Tibial artery (tissue), 4 donors: ENCODE data around the gene ZNF219.

Experiments
- DNase-seq, 2 donors: peaks; one replicate each; pipeline ENCODE4 v3.0.0-alpha.2; 2019
- H3K27ac ChIP-seq, 2 donors: fragments of 200-600 bp; sonication (generic) in 1 of 2; 1 replicate in 1 of 2; 2 replicates in 1 of 2; pipeline ENCODE4 v1.5.1; 2018 to 2019; ENCODE audit warnings: mild to moderate bottlenecking in 1 of 2
- H3K27me3 ChIP-seq, 2 donors: fragments of 200-600 bp; sonication (generic) in 1 of 2; one replicate each; pipeline versions ENCODE4 v1.5.1 to v1.6.0; 2016 to 2019
- H3K36me3 ChIP-seq, 3 donors: fragments of 200-600 bp; sonication (generic) in 2 of 3; one replicate each; pipeline ENCODE4 v1.5.1; 2016 to 2019; ENCODE audit warnings: mild to moderate bottlenecking in 2 of 3
- H3K4me1 ChIP-seq, 4 donors: fragments of 200-600 bp; sonication (generic) in 2 of 4; 1 replicate in 3 of 4; 2 replicates in 1 of 4; pipeline ENCODE4 v1.5.1; 2016 to 2019
- H3K4me3 ChIP-seq, 2 donors: fragments of 200-600 bp; sonication (generic) in 1 of 2; 1 replicate in 1 of 2; 2 replicates in 1 of 2; pipeline ENCODE4 v1.5.1; 2018 to 2019; ENCODE audit warnings: mild to moderate bottlenecking in 2 of 2
- H3K9me3 ChIP-seq, 3 donors: fragments of 200-600 bp; sonication (generic) in 1 of 3; one replicate each; pipeline ENCODE4 v1.5.1; 2016 to 2019
- intact Hi-C: fragments of 100-400 bp; cut with DNase I; formaldehyde crosslinking; loops from one replicate; pipeline ENCODE4 v1.15.0; 2023; ENCODE audit warnings: low total_unique reads
- TF ChIP-seq, protein P1 (sequence below), 2 experiments: fragments of 200-600 bp in 1 of 2; fragments of 450-650 bp in 1 of 2; IDR thresholded peaks; one replicate each; pipeline ENCODE4 v1.5.1; 2017 to 2019; ENCODE audit warnings: antibody characterized with exemption in 2 of 2, mild to moderate bottlenecking in 1 of 2, moderate library complexity in 1 of 2

Gene ZNF219

GRCh38 chr14:21084998-21085853 is 13.2 kb downstream of the ZNF219 start:
- TF ChIP-seq, protein P1, sequence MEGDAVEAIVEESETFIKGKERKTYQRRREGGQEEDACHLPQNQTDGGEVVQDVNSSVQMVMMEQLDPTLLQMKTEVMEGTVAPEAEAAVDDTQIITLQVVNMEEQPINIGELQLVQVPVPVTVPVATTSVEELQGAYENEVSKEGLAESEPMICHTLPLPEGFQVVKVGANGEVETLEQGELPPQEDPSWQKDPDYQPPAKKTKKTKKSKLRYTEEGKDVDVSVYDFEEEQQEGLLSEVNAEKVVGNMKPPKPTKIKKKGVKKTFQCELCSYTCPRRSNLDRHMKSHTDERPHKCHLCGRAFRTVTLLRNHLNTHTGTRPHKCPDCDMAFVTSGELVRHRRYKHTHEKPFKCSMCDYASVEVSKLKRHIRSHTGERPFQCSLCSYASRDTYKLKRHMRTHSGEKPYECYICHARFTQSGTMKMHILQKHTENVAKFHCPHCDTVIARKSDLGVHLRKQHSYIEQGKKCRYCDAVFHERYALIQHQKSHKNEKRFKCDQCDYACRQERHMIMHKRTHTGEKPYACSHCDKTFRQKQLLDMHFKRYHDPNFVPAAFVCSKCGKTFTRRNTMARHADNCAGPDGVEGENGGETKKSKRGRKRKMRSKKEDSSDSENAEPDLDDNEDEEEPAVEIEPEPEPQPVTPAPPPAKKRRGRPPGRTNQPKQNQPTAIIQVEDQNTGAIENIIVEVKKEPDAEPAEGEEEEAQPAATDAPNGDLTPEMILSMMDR (IDR thresholded peaks at IDR 0.05): no peak
- Histone ChIP-seq H3K4me1 (peaks cover 0 to 8% (median 0%) of the 10 kb centered on the region in 4 donors), H3K36me3 (peaks cover 44 to 94% (median 60%) of the 10 kb centered on the region in 3 donors), H3K9me3 (no peaks in the 10 kb centered on the region), H3K27me3 (no peaks in the 10 kb centered on the region), H3K4me3 (no peak overlapping the region), H3K27ac (no peak overlapping the region)
- intact Hi-C loops: no loop called here
- peak in 1 of 2 donors; percentile 47 for DNase-seq

DNA sequence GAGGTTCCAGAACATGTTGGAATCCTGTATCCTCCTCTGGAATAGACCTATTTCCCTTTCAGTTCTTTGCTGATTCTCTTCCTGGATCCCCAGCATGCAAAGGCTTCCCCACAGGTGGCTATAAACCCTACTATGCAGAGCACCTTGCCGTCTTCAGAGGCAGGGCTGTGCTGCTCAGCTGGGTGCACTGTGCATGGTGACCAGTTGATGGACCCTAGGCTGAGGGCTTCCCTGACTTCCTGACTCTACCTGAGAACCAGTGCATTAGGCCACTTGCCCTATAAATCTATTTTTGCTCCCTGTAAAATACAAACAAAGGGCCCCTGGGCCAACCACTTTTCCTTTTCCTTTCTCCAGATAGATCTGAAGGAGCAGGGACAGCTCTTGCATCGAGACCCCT is 14.1 kb downstream of the ZNF219 start:
- intact Hi-C loops: no loop called here
- Histone ChIP-seq H3K9me3 (no peaks in the 10 kb centered on the region), H3K4me1 (peaks cover 0 to 8% (median 0%) of the 10 kb centered on the region in 4 donors), H3K4me3 (no peak overlapping the region), H3K36me3 (peaks cover 46 to 94% (median 68%) of the 10 kb centered on the region in 3 donors), H3K27ac (no peak overlapping the region), H3K27me3 (no peaks in the 10 kb centered on the region)
- no peak for DNase-seq
- TF ChIP-seq, protein P1 (IDR thresholded peaks at IDR 0.05): no peak

- no peak overlapping the region for H3K27ac ChIP-seq
- no peak for DNase-seq
- intact Hi-C loops: no loop called here
- H3K4me3 ChIP-seq: no peak overlapping the region
- H3K9me3 ChIP-seq: no peaks in the 10 kb centered on the region
- H3K27me3 ChIP-seq: no peaks in the 10 kb centered on the region
- TF ChIP-seq, protein P1 (IDR thresholded peaks at IDR 0.05): no peak
- peaks cover 53 to 94% (median 70%) of the 10 kb centered on the region in 3 donors for H3K36me3 ChIP-seq
- peaks cover 0 to 8% (median 0%) of the 10 kb centered on the region in 4 donors for H3K4me1 ChIP-seq
Observed at GRCh38 chr14:21083565-21084325, 14.7 kb downstream of the ZNF219 start.

DNA sequence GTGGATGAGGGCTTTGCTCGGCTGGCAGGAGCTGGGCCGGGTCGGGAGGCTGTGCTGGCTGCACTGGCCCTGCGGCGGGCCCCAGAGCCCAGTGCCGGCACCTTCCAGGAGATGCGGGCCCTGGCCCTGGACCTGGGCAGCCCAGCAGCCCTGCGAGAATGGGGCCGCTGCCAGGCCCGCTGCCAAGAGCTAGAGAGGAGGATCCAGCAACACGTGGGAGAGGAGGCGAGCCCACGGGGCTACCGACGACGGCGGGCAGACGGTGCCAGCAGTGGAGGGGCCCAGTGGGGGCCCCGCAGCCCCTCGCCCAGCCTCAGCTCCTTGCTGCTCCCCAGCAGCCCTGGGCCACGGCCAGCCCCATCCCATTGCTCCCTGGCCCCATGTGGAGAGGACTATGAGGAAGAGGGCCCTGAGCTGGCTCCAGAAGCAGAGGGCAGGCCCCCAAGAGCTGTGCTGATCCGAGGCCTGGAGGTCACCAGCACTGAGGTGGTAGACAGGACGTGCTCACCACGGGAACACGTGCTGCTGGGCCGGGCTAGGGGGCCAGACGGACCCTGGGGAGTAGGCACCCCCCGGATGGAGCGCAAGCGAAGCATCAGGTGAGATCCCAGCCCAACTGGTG is 16.8 kb downstream of the ZNF219 start:
- H3K4me1 ChIP-seq: no peaks in the 10 kb centered on the region
- TF ChIP-seq, protein P1 (IDR thresholded peaks at IDR 0.05): no peak
- intact Hi-C loops: no loop called here
- H3K27me3 ChIP-seq: no peaks in the 10 kb centered on the region
- H3K9me3 ChIP-seq: no peaks in the 10 kb centered on the region
- no peak for DNase-seq
- H3K4me3 ChIP-seq: no peak overlapping the region
- H3K36me3 ChIP-seq: peaks cover 63 to 97% (median 91%) of the 10 kb centered on the region in 3 donors
- H3K27ac ChIP-seq: no peak overlapping the region

DNA sequence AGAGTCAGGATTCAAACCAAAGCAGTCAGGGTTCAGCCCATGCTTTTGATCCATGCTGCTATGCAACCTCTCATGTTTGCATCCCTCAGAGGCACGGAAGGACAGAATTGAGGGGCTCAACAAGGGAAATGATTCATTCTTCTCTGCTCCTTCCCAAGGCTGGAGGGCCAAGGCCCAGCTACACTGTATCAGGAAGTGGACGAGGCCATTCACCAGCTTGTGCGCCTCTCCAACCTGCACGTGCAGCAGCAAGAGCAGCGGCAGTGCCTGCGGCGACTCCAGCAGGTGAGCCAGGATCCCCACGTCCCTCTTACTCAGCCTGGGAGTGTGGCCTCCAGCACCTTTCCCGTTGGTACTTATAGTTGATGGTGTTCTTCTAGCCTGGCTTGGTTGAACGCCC is 19.7 kb downstream of the ZNF219 start:
- intact Hi-C loops: no loop called here
- H3K27ac ChIP-seq: no peak overlapping the region
- peaks cover 55 to 100% (median 93%) of the 10 kb centered on the region in 3 donors for H3K36me3 ChIP-seq
- no peaks in the 10 kb centered on the region for H3K9me3 ChIP-seq
- H3K4me1 ChIP-seq: no peaks in the 10 kb centered on the region
- no peak for DNase-seq
- H3K4me3 ChIP-seq: no peak overlapping the region
- TF ChIP-seq, protein P1 (IDR thresholded peaks at IDR 0.05): no peak
- H3K27me3 ChIP-seq: no peaks in the 10 kb centered on the region
